ENCODE results near the gene IL34.
A peak's percentile ranks its signal among the peaks of the same experiment; 100 is the strongest.

IL34 gene

DNA sequence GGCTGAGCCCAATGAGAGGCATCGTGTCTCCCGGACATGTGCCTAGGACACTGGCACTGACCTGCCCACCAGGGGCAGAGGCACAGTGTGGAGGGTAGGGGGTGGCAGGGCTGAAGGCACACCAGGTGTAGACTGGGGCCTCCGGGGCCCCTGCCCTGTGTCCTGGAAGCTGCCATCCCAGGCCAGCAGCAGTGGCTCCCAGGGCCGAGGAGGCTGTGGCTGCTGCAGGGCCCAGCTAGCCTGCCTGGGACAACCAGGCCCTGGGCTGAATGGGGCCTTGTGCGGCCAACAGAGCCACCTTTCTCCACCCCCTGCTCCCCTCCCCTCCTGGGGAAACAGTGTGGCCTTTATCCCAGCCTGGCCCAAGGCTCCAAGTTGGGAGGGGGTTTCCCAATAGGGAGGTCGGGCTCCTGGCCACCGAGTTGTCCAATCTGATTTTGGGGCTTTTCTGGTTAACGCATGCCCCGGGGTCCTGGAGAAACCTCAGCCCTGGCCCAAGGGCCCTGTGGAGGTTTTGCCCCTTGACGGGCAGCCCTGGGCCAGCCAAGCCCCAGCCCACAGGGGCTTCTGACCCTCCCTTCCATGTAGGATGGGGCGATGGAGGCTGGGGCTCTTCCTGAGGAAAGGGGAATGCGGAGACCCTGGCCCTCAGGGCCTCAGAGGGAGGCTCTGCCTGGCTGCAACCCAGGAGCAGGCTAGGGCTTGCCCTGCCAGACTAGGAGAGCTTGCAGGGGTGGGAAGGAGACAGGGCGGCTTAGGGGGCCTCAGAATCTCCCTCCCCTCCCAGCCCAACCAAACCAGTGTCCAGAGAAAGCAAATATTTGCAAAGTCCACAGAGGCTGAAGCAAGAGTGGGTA lies 35.3 kb downstream of the IL34 start:
- Histone ChIP-seq H3K4me1 (ENCODE audit: control insufficient read depth, insufficient read depth, low read length) (peaks cover 51% of the 10 kb centered on the region), H3K4me3 (ENCODE audit: low read length) (peak overlapping the region; percentile 23), H3K36me3 (ENCODE audit: control insufficient read depth, insufficient read depth, low read length, severe bottlenecking) (peaks cover 26% of the 10 kb centered on the region), H3K9me3 (ENCODE audit: control insufficient read depth, low read length) (no peaks in the 10 kb centered on the region), H3K27me3 (replicated peaks; ENCODE audit: control insufficient read depth, insufficient read depth, low read length) (no peaks in the 10 kb centered on the region), H3K9ac (ENCODE audit: low read length) (peak overlapping the region; percentile 75)
- DNase-seq (ENCODE audit: low read depth): no peak

GRCh38 chr16:70682239-70683145 lies 36.1 kb downstream of the IL34 start:
- Histone ChIP-seq H3K27me3 (replicated peaks; ENCODE audit: control insufficient read depth, insufficient read depth, low read length) (no peaks in the 10 kb centered on the region), H3K4me3 (ENCODE audit: low read length) (peak overlapping the region; percentile 23), H3K36me3 (ENCODE audit: control insufficient read depth, insufficient read depth, low read length, severe bottlenecking) (peaks cover 20% of the 10 kb centered on the region), H3K4me1 (ENCODE audit: control insufficient read depth, insufficient read depth, low read length) (peaks cover 55% of the 10 kb centered on the region), H3K9me3 (ENCODE audit: control insufficient read depth, low read length) (no peaks in the 10 kb centered on the region), H3K9ac (ENCODE audit: low read length) (peak overlapping the region; percentile 75)
- no peak for DNase-seq (ENCODE audit: low read depth)

DNA sequence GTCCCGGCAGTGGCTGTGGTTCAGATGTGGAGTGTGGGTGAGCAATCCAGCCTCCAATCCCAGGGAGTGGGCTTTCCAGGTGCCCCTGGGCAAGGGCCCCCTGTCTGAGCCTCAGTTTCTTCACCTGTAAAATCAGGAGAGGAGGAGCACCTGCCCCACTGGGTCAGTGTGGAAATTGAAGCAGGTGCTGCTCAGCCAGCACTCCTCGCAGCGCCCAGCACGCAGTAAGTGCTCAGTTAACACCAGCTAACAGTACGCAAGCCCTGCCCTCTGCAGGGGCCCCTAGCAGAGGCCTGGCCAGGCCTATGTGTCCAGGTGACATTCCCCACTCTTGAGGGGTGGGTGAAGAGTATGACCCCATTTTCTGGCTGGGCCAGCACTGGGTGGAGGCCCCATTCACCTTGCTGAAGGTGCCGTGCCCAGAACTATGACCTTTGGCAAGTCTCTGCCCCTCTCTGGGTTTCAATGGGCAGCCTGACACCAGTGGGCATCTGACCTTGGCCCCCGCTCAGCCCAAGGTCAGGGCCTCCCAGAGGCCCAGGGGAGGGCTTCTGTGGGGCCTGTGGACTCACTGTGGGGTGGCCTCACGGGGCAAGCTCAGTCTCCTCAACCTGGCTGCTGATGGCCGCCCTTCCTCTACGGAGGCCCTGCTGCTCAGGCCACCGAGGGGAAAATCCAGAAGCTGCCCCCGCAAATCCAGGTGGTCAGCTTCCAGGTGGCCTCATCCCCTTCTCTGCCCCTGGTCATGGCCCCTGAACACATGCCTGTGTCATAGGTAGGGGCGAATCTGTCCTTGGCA lies 37.0 kb downstream of the IL34 start:
- H3K36me3 ChIP-seq (ENCODE audit: control insufficient read depth, insufficient read depth, low read length, severe bottlenecking): peaks cover 12% of the 10 kb centered on the region
- H3K4me1 ChIP-seq (ENCODE audit: control insufficient read depth, insufficient read depth, low read length): peaks cover 63% of the 10 kb centered on the region
- H3K9ac ChIP-seq (ENCODE audit: low read length): peak overlapping the region; percentile 92
- H3K4me3 ChIP-seq (ENCODE audit: low read length): peak overlapping the region; percentile 93
- H3K27me3 ChIP-seq (replicated peaks; ENCODE audit: control insufficient read depth, insufficient read depth, low read length): no peaks in the 10 kb centered on the region
- no peaks in the 10 kb centered on the region for H3K9me3 ChIP-seq (ENCODE audit: control insufficient read depth, low read length)
- DNase-seq (ENCODE audit: low read depth): no peak

DNA sequence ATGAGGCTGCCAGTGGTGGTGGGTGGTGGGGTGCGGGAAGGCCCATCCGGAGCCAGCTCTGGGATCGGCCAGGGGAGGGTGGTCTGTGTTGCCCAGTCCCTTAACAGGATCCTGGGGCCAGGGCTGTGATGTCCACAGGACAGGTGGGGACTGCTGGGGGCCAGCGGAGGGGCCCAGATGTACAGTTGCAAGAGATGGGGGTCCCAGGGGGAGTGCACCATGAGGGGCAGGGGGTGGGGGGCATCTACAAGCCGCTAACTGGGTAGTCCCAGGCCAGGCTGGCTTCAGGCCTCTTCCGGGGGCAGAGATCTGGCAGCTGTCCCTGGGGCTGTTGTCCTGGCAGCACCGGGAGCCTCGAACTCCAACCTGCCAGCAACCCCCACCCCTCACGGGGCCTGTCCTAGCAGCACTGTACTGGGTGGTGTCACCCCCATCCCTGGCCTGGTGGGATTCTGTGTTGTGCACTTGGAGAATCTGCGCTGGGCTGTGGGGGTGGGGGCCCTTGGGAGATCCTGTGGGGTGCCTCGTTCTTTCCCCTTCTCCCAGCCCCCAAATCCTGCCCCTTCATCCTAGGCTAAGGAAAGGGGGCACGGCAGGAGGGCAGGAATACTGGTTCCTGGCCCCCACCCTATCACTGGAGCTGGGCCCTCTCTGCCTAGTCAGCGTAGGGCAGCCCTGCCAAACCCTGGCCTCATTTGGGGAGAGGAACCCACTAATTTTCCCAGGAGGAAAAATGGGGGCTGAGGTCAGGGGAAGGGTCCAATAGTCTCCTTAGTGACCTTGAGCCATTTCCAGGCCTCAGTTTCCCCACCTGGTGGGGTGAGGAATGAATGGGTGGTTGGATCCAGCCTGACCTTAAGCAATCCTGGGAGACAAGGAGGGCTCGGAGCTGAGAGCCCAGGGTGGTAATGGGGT lies 38.0 kb downstream of the IL34 start:
- DNase-seq (ENCODE audit: low read depth): no peak
- Histone ChIP-seq H3K36me3 (ENCODE audit: control insufficient read depth, insufficient read depth, low read length, severe bottlenecking) (peaks cover under 1% of the 10 kb centered on the region), H3K9me3 (ENCODE audit: control insufficient read depth, low read length) (no peaks in the 10 kb centered on the region), H3K9ac (ENCODE audit: low read length) (peak overlapping the region; percentile 92), H3K4me1 (ENCODE audit: control insufficient read depth, insufficient read depth, low read length) (peaks cover 73% of the 10 kb centered on the region), H3K27me3 (replicated peaks; ENCODE audit: control insufficient read depth, insufficient read depth, low read length) (no peaks in the 10 kb centered on the region), H3K4me3 (ENCODE audit: low read length) (peak overlapping the region; percentile 93)

DNA sequence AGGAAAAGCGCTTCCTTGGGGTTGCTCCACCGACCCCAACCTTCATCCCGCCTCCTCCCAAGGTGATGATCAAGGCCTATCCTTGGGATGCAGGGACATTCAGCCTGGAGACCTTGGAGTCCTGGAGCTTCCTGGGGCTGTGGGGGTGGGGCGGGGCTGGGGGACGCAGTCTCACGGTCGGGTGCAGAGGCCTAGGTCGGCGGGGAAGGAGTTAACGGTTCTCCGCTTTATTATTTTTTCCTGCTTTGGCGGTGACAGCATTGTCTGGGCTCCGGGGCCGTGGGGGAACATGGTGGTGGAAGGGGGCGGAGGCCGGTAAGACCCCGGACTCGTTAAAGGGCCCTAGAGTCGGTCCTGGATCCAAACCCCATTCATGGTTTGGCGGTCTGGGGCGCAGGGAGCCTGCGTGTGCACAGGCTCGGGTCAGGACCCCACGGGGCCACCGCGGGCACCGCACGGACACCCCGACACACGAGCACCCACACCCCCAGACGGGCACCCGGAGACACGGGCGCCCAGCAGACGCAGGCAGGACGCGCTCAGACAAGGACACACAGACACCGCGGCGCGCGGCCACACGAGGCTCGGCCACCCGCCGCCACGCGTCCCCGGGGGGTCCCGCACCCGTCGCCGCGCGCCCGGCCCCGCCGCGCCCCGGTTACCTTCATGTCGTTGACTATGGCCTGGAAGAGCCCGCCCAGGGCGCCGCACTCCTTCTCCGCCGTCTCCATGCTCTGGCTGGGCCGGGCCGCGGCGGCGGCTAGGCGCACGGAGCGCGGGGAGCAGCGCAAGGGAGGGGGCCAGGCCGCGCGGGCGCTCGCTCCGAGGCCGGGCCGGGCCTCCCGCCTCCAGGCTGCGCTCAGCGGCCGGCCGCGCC lies 38.9 kb downstream of the IL34 start:
- peak overlapping the region; percentile 92 for H3K9ac ChIP-seq (ENCODE audit: low read length)
- peaks cover 72% of the 10 kb centered on the region for H3K4me1 ChIP-seq (ENCODE audit: control insufficient read depth, insufficient read depth, low read length)
- DNase-seq (ENCODE audit: low read depth): peak; percentile 59

GRCh38 chr16:70685938-70686375 lies 39.6 kb downstream of the IL34 start, which contains the start of gene MTSS2:
Gene MTSS2, minus strand, starts transcription at chr16:70686053. Its CDS starts 262 bp downstream, at chr16:70685791.
- H3K4me1 ChIP-seq (ENCODE audit: control insufficient read depth, insufficient read depth, low read length): peaks cover 72% of the 10 kb centered on the region
- no peaks in the 10 kb centered on the region for H3K9me3 ChIP-seq (ENCODE audit: control insufficient read depth, low read length)
- H3K4me3 ChIP-seq (ENCODE audit: low read length): peak within 1 kb of the TSS; percentile 93
- no peaks in the 10 kb centered on the region for H3K27me3 ChIP-seq (replicated peaks; ENCODE audit: control insufficient read depth, insufficient read depth, low read length)
- peak; percentile 98 for DNase-seq (ENCODE audit: low read depth)
- H3K36me3 ChIP-seq (ENCODE audit: control insufficient read depth, insufficient read depth, low read length, severe bottlenecking): no peaks in the 10 kb centered on the region
- peak within 1 kb of the TSS; percentile 92 for H3K9ac ChIP-seq (ENCODE audit: low read length)

More for the DNA sequence above, 38.9 kb downstream of the IL34 start:
- H3K4me3 ChIP-seq (ENCODE audit: low read length): peak overlapping the region; percentile 93
- no peaks in the 10 kb centered on the region for H3K27me3 ChIP-seq (replicated peaks; ENCODE audit: control insufficient read depth, insufficient read depth, low read length)
- no peaks in the 10 kb centered on the region for H3K9me3 ChIP-seq (ENCODE audit: control insufficient read depth, low read length)
- H3K36me3 ChIP-seq (ENCODE audit: control insufficient read depth, insufficient read depth, low read length, severe bottlenecking): no peaks in the 10 kb centered on the region

- Histone ChIP-seq H3K36me3 (ENCODE audit: control insufficient read depth, insufficient read depth, low read length, severe bottlenecking) (no peaks in the 10 kb centered on the region), H3K9me3 (ENCODE audit: control insufficient read depth, low read length) (no peaks in the 10 kb centered on the region), H3K4me3 (ENCODE audit: low read length) (peak overlapping the region; percentile 70), H3K9ac (ENCODE audit: low read length) (peak overlapping the region; percentile 77), H3K27me3 (replicated peaks; ENCODE audit: control insufficient read depth, insufficient read depth, low read length) (no peaks in the 10 kb centered on the region), H3K4me1 (ENCODE audit: control insufficient read depth, insufficient read depth, low read length) (peaks cover 72% of the 10 kb centered on the region)
- DNase-seq (ENCODE audit: low read depth): no peak
These were observed 40.2 kb downstream of the IL34 start for GRCh38 chr16:70686376-70687101.

- no peaks in the 10 kb centered on the region for H3K9me3 ChIP-seq (ENCODE audit: control insufficient read depth, low read length)
- peak overlapping the region; percentile 4 for H3K9ac ChIP-seq (ENCODE audit: low read length)
- peaks cover 72% of the 10 kb centered on the region for H3K4me1 ChIP-seq (ENCODE audit: control insufficient read depth, insufficient read depth, low read length)
- DNase-seq (ENCODE audit: low read depth): peak; percentile 24
- H3K27me3 ChIP-seq (replicated peaks; ENCODE audit: control insufficient read depth, insufficient read depth, low read length): no peaks in the 10 kb centered on the region
- no peak overlapping the region for H3K4me3 ChIP-seq (ENCODE audit: low read length)
- no peaks in the 10 kb centered on the region for H3K36me3 ChIP-seq (ENCODE audit: control insufficient read depth, insufficient read depth, low read length, severe bottlenecking)
These were observed 40.7 kb downstream of the IL34 start for GRCh38 chr16:70687102-70687511.

GRCh38 chr16:70687671-70688245 lies 41.4 kb downstream of the IL34 start:
- Histone ChIP-seq H3K9me3 (ENCODE audit: control insufficient read depth, low read length) (no peaks in the 10 kb centered on the region), H3K9ac (ENCODE audit: low read length) (peak overlapping the region; percentile 54), H3K36me3 (ENCODE audit: control insufficient read depth, insufficient read depth, low read length, severe bottlenecking) (no peaks in the 10 kb centered on the region), H3K4me1 (ENCODE audit: control insufficient read depth, insufficient read depth, low read length) (peaks cover 75% of the 10 kb centered on the region), H3K4me3 (ENCODE audit: low read length) (no peak overlapping the region), H3K27me3 (replicated peaks; ENCODE audit: control insufficient read depth, insufficient read depth, low read length) (no peaks in the 10 kb centered on the region)
- no peak for DNase-seq (ENCODE audit: low read depth)
